ENCODE results near the gene MINDY1. TPM values are rescaled to one million over a fixed set of nuclear protein-coding genes. Genes with fewer than 3 reads are reported as not detected.

Gene MINDY1, protein sequence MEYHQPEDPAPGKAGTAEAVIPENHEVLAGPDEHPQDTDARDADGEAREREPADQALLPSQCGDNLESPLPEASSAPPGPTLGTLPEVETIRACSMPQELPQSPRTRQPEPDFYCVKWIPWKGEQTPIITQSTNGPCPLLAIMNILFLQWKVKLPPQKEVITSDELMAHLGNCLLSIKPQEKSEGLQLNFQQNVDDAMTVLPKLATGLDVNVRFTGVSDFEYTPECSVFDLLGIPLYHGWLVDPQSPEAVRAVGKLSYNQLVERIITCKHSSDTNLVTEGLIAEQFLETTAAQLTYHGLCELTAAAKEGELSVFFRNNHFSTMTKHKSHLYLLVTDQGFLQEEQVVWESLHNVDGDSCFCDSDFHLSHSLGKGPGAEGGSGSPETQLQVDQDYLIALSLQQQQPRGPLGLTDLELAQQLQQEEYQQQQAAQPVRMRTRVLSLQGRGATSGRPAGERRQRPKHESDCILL
- total RNA-seq: 10 to 100 TPM; 13.9 to 26.0 (median 18.5) TPM
- polyA plus RNA-seq: 10 to 100 TPM in 1 of 3 donors, 1 to 10 TPM in 2; 4.4 to 16.2 (median 9.7) TPM
- long read RNA-seq, donor 1, partial matches to known transcripts: 5 of 8 reads
- long read RNA-seq, donor 1, other reads (novel, unspliced or antisense): 3 of 8 reads
- long read RNA-seq, donor 2, partial matches to known transcripts: 11 of 20 reads
- long read RNA-seq, donor 2, other reads (novel, unspliced or antisense): 9 of 20 reads

DNA sequence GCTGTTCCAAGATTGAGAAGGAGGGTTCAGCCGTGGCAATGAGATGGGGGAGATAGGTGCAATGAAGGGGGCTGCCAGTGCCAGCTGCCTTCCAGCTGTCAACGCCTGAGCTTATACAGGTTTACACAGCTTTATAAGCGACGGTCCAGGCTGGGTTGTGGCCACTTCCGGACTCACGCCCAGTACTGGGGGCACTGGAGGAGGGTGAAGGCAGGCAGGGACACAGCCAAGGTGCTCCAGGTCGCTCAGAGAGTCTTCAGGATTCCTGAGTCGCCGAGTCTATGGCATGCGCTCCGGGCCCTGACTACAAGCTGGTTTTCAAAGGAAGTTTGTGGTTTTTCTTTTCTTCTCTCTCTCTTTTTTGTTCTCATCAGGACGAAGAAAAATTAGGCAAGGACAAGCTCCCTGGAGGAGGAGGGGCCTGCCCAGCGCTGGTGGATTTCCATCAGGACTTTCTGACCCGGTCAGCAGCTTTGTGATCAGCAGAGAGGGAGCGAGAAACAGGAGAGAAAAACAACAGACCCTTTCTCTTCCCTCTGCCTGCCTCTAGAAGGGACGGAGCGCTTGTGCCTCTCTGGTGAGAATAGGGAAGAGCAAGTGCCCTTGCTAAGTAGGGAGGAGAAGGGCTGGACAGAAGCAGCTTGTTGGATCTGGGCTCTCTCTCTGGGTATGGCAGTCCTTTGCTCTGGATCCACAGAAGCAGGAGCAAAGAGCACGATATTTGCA, at the start of gene MINDY1:
MINDY1 (minus strand) TSS at position 576 of the 726 bp plus-strand sequence. CDS start 4,285 bp downstream, outside the sequence.
- TF ChIP-seq, protein P1, sequence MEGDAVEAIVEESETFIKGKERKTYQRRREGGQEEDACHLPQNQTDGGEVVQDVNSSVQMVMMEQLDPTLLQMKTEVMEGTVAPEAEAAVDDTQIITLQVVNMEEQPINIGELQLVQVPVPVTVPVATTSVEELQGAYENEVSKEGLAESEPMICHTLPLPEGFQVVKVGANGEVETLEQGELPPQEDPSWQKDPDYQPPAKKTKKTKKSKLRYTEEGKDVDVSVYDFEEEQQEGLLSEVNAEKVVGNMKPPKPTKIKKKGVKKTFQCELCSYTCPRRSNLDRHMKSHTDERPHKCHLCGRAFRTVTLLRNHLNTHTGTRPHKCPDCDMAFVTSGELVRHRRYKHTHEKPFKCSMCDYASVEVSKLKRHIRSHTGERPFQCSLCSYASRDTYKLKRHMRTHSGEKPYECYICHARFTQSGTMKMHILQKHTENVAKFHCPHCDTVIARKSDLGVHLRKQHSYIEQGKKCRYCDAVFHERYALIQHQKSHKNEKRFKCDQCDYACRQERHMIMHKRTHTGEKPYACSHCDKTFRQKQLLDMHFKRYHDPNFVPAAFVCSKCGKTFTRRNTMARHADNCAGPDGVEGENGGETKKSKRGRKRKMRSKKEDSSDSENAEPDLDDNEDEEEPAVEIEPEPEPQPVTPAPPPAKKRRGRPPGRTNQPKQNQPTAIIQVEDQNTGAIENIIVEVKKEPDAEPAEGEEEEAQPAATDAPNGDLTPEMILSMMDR (IDR thresholded peaks at IDR 0.05): peak; percentile 50
- intact Hi-C loops (cut with DNase I): no loop called here
- 0 to 1% (median 0%) methylated on average over 18 of the region's 18 CpGs for WGBS, 3 donors
- peak within 1 kb of the TSS; percentile 75 for H3K4me3 ChIP-seq
- peak within 1 kb of the TSS; percentile 89 for H3K27ac ChIP-seq
- no peaks in the 10 kb centered on the region for H3K9me3 ChIP-seq
- peak; percentile 57 to 78 for DNase-seq
- no peaks in the 10 kb centered on the region for H3K27me3 ChIP-seq (ENCODE audit: insufficient read depth in 3 of 3, low read length in 2 of 3)
- peaks cover 0 to 23% of the 10 kb centered on the region in 2 donors for H3K36me3 ChIP-seq (ENCODE audit: insufficient read depth in 1 of 2, low read depth in 1 of 2)
- H3K4me1 ChIP-seq: peaks cover 58% of the 10 kb centered on the region
- peak; percentile 70 to 78 (median 74) for ATAC-seq

DNA sequence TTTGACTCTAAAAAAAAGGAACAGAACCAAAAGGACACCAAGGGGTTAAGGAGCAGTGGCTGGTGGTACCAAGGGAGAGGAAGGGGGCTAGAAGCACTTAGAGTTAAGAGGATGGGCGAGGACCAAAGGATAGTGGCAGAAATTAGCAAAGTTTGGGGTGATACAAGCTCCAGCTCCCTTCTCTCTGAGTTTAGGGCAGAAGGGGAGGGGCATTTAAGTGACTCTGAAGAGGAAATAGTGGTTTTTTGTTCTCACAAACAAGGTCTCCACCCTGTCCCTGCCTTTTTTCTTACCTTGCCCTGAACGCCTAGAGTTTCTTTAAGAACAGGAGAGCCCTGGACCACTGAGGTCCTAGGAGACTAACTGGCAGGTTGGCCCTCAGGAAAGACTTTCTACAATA, 49.4 kb upstream of the MINDY1 start:
- Histone ChIP-seq H3K4me3 (peak overlapping the region; percentile 83), H3K9me3 (no peaks in the 10 kb centered on the region), H3K36me3 (ENCODE audit: insufficient read depth in 1 of 2, low read depth in 1 of 2) (peaks cover 11 to 63% of the 10 kb centered on the region in 2 donors), H3K27ac (peak overlapping the region; percentile 67), H3K4me1 (peaks cover 28% of the 10 kb centered on the region), H3K27me3 (ENCODE audit: insufficient read depth in 3 of 3, low read length in 2 of 3) (no peaks in the 10 kb centered on the region)
- DNase-seq: no peak
- intact Hi-C loops (cut with DNase I): loop anchor here in 1 of 2 donors (5.0 kb wide), 1 partner anchor 34 kb away; no protein-coding TSS in a partner anchor
- TF ChIP-seq, protein P1 (IDR thresholded peaks at IDR 0.05): no peak
- WGBS, 3 donors: 56 to 80% (median 68%) methylated on average over 2 of the region's 2 CpGs
- no peak for ATAC-seq

GRCh38 chr1:151055581-151055980, 48.9 kb upstream of the MINDY1 start:
- WGBS, 3 donors: 31 to 93% (median 86%) methylated on average over 1 to 2 of the region's 2 CpGs
- Histone ChIP-seq H3K27me3 (ENCODE audit: insufficient read depth in 3 of 3, low read length in 2 of 3) (no peaks in the 10 kb centered on the region), H3K4me1 (peaks cover 28% of the 10 kb centered on the region), H3K36me3 (ENCODE audit: insufficient read depth in 1 of 2, low read depth in 1 of 2) (peaks cover 11 to 69% of the 10 kb centered on the region in 2 donors), H3K27ac (peak overlapping the region; percentile 67), H3K4me3 (no peak overlapping the region), H3K9me3 (no peaks in the 10 kb centered on the region)
- intact Hi-C loops (cut with DNase I): loop anchor here in 1 of 2 donors (5.0 kb wide), 1 partner anchor 33 kb away; no protein-coding TSS in a partner anchor
- DNase-seq (no peak), ATAC-seq (no peak)
- TF ChIP-seq, protein P1 (IDR thresholded peaks at IDR 0.05): no peak

DNA sequence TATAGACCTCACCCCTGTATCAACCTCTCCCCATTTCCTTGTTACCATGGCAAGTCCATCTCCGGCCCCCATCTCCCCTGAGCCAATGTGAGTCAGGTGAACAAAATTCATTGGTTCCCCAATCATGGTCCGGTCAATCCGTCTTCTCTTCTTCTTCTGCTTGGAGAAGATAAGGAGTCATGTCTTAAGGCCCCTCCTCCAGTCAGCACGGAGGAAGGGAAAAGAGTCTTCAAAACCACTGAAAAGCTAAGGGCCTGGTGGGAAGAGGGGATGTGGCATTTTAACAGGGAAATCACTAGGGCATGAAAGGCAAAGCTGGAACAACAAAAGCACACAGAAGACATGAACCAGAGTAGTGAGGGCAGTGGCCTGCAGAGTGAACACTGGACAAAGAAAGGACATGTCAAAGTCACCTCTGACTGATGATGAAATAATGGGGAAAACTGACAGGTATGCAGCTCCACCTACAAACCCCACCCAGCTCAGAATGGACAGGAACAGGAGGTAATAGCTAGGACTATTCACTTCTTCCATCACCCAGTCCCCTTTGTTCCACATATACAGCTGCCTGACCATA, 48.4 kb upstream of the MINDY1 start:
- no peak overlapping the region for H3K27ac ChIP-seq
- intact Hi-C loops (cut with DNase I): loop anchor here in 1 of 2 donors (5.0 kb wide), 1 partner anchor 33 kb away; no protein-coding TSS in a partner anchor
- DNase-seq (no peak), ATAC-seq (no peak)
- no peaks in the 10 kb centered on the region for H3K27me3 ChIP-seq (ENCODE audit: insufficient read depth in 3 of 3, low read length in 2 of 3)
- H3K4me1 ChIP-seq: peaks cover 29% of the 10 kb centered on the region
- peaks cover 11 to 74% of the 10 kb centered on the region in 2 donors for H3K36me3 ChIP-seq (ENCODE audit: insufficient read depth in 1 of 2, low read depth in 1 of 2)
- no peak overlapping the region for H3K4me3 ChIP-seq
- TF ChIP-seq, protein P1 (IDR thresholded peaks at IDR 0.05): no peak
- no peaks in the 10 kb centered on the region for H3K9me3 ChIP-seq
- WGBS, 3 donors: 90 to 92% (median 90%) methylated on average over 4 of the region's 4 CpGs
